ENCODE data around the gene TFEC.

DNA sequence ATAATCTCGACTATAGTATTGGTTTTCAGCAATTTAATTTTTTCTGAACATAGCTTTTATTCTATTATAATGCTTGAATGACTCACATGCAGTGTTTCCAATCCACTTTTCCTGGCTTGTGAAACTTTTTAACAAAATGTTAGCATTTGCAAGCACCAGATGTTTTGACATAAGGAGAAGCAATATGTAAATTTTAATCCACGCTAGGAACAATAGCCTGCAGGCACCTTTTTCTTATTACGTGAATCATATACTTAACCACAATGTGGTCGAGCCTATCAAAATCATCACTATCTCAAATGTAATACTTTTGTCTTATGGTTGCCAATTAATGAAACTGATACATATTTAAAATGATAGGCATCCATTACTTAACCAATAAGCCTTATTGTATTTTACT lies 97.1 kb downstream of the TFEC start:
- TF ChIP-seq, protein P1, sequence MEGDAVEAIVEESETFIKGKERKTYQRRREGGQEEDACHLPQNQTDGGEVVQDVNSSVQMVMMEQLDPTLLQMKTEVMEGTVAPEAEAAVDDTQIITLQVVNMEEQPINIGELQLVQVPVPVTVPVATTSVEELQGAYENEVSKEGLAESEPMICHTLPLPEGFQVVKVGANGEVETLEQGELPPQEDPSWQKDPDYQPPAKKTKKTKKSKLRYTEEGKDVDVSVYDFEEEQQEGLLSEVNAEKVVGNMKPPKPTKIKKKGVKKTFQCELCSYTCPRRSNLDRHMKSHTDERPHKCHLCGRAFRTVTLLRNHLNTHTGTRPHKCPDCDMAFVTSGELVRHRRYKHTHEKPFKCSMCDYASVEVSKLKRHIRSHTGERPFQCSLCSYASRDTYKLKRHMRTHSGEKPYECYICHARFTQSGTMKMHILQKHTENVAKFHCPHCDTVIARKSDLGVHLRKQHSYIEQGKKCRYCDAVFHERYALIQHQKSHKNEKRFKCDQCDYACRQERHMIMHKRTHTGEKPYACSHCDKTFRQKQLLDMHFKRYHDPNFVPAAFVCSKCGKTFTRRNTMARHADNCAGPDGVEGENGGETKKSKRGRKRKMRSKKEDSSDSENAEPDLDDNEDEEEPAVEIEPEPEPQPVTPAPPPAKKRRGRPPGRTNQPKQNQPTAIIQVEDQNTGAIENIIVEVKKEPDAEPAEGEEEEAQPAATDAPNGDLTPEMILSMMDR (IDR thresholded peaks at IDR 0.05) = no peak
- TF ChIP-seq POLR2A (IDR thresholded peaks at IDR 0.05) = no peak
